Measurements from ENCODE around the gene DCP1A. TPM values are rescaled to one million over a fixed set of nuclear protein-coding genes. Genes with fewer than 3 reads are reported as not detected.

The DCP1A gene
- total RNA-seq, 1 experiment from 2014 or later = 12.7 TPM

DNA sequence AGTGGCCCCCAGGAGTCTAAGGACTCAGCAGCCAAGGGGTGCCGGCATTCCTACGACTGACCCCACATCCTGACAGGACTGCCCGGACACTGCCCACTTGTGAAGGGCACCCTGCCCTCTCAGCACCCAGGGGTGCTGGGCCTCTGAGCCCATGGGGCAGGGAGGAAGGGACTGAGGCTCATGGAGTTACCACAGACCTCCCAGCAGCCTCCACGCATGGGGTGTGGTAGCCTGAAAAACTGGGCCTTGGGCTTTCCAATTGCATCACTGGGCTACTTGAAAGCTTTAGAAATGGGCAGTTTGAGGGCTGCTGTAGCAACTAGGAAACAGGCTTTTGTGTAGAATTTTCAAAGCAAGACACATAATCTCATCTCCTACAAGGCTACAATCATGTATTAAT is 104.7 kb downstream of the DCP1A start:
- H3K9me2 ChIP-seq (replicated peaks; ENCODE audit: low read length) = no peaks in the 10 kb centered on the region
- no peaks in the 10 kb centered on the region for H3K27me3 ChIP-seq (ENCODE audit: low read length)
- H4K20me1 ChIP-seq (ENCODE audit: low read length) = peaks cover 62% of the 10 kb centered on the region
- peaks cover 75% of the 10 kb centered on the region for H3K79me2 ChIP-seq (ENCODE audit: low read length)
- H2AFZ ChIP-seq (ENCODE audit: low read length) = no peak overlapping the region
- BruUV-seq (replicated peaks) = no TSS peak
- intact Hi-C loops (cut with micrococcal nuclease) = no loop called here
- peaks cover 62% of the 10 kb centered on the region for H3K36me3 ChIP-seq (ENCODE audit: low read depth, low read length)
- peaks cover 12% of the 10 kb centered on the region for H3K4me1 ChIP-seq (ENCODE audit: insufficient read depth, low read length)
- ATAC-seq (no peak), DNase-seq (no peak)
- no peaks in the 10 kb centered on the region for H3K9me3 ChIP-seq (ENCODE audit: low read length)
- H3K4me3 ChIP-seq (ENCODE audit: low read length) = no peak overlapping the region
- no peak overlapping the region for H3K4me2 ChIP-seq (ENCODE audit: low read length)
- no peak overlapping the region for H3K9ac ChIP-seq (ENCODE audit: low read length)
- TF ChIP-seq, protein P1, sequence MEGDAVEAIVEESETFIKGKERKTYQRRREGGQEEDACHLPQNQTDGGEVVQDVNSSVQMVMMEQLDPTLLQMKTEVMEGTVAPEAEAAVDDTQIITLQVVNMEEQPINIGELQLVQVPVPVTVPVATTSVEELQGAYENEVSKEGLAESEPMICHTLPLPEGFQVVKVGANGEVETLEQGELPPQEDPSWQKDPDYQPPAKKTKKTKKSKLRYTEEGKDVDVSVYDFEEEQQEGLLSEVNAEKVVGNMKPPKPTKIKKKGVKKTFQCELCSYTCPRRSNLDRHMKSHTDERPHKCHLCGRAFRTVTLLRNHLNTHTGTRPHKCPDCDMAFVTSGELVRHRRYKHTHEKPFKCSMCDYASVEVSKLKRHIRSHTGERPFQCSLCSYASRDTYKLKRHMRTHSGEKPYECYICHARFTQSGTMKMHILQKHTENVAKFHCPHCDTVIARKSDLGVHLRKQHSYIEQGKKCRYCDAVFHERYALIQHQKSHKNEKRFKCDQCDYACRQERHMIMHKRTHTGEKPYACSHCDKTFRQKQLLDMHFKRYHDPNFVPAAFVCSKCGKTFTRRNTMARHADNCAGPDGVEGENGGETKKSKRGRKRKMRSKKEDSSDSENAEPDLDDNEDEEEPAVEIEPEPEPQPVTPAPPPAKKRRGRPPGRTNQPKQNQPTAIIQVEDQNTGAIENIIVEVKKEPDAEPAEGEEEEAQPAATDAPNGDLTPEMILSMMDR (conservative IDR thresholded peaks at IDR 0.05; ENCODE audit: low read depth, low read length) = no peak
- TF ChIP-seq EZH2 (IDR thresholded peaks at IDR 0.05; ENCODE audit: low read length, unreplicated experiment) (no peak), EZH2phosphoT487 (IDR thresholded peaks at IDR 0.05; ENCODE audit: borderline replicate concordance, low read length) (no peak)
- peaks cover 11% of the 10 kb centered on the region for H3F3A ChIP-seq (ENCODE audit: low read length, unreplicated experiment)
- CTCF ChIA-PET = no interaction called here
- POLR2A ChIA-PET (ENCODE audit: unreplicated experiment) = no interaction called here
- H3K27ac ChIP-seq (ENCODE audit: low read length) = no peak overlapping the region

DNA sequence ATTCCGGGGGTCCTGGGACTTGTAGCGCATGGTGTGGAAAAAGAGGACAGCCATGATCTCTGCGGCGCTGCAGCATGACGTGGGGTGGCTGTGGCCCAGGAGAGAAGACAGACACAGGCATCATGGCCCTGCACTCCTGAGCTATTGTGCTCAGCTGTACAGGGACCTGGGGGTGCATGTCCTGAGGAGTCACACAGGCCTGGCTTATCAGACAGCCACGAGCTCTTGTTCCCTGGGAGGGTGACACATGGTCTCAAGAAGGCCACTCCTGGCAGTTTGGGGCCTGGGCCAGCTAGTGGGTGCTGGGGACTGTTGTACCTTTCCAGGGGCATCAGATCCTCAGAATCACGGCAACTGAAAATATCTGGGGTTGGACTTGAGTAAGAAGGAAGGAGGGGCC is 105.2 kb downstream of the DCP1A start:
- POLR2A ChIA-PET (ENCODE audit: unreplicated experiment) = no interaction called here
- DNase-seq = no peak
- H3K36me3 ChIP-seq (ENCODE audit: low read depth, low read length) = peaks cover 65% of the 10 kb centered on the region
- H3K27ac ChIP-seq (ENCODE audit: low read length) = no peak overlapping the region
- CTCF ChIA-PET = no interaction called here
- no peaks in the 10 kb centered on the region for H3K27me3 ChIP-seq (ENCODE audit: low read length)
- peaks cover 11% of the 10 kb centered on the region for H3F3A ChIP-seq (ENCODE audit: low read length, unreplicated experiment)
- H3K9ac ChIP-seq (ENCODE audit: low read length) = no peak overlapping the region
- ATAC-seq = no peak
- H3K79me2 ChIP-seq (ENCODE audit: low read length) = peaks cover 71% of the 10 kb centered on the region
- H3K4me1 ChIP-seq (ENCODE audit: insufficient read depth, low read length) = peaks cover 17% of the 10 kb centered on the region
- no peak overlapping the region for H2AFZ ChIP-seq (ENCODE audit: low read length)
- peaks cover 58% of the 10 kb centered on the region for H4K20me1 ChIP-seq (ENCODE audit: low read length)
- no peaks in the 10 kb centered on the region for H3K9me3 ChIP-seq (ENCODE audit: low read length)
- H3K9me2 ChIP-seq (replicated peaks; ENCODE audit: low read length) = no peaks in the 10 kb centered on the region
- H3K4me2 ChIP-seq (ENCODE audit: low read length) = no peak overlapping the region
- intact Hi-C loops (cut with micrococcal nuclease) = no loop called here
- H3K4me3 ChIP-seq (ENCODE audit: low read length) = no peak overlapping the region
- no TSS peak for BruUV-seq (replicated peaks)
- TF ChIP-seq, protein P1 (conservative IDR thresholded peaks at IDR 0.05; ENCODE audit: low read depth, low read length) = no peak
- TF ChIP-seq EZH2 (IDR thresholded peaks at IDR 0.05; ENCODE audit: low read length, unreplicated experiment) (no peak), EZH2phosphoT487 (IDR thresholded peaks at IDR 0.05; ENCODE audit: borderline replicate concordance, low read length) (no peak)

DNA sequence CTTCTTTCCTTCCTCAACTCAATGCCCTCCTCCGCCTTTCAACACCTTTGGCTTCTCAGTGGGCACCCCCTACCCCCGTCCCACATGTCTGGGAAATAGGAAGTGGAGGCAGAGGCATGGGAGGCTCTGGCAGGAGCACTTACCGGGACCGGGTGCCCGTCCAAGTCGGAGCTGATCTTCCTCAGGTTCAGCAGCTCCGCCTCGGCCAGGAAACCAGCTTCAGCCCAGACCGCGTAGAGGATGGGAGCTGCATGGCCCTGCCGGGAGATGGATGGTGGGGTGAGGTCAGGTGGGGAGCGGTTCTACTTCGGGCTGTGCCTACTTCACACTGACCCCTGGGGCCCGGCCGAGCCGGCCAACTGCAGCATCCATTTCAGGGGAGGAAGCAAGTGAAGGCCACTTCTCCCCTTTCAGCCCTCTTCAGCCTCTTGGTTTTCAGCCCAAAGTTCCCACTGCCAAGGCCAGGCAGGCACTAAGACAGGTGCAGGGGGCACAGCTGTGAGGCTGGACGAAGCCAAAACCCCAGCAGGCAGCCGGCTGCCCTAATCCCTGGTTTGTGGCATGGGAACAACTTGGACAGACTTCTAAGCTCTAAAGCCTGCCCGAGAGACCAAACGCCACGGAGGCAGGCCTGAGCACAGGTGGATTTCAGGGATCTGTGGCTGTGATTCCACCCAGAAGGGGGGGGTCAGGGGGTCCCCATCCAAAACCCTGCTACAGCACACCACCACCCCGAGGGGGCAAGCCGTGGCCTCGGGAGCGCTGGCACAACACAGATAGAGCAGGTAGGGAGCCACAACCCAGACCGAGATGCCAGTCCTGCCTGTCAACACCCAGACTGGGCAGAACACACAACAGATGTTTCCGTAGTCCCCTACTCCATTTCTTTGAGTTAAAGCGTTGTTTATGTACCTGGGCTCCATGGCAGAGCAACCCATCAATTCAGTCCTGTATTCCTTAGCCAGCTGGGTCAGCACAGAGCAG is 106.1 kb downstream of the DCP1A start:
- Histone ChIP-seq H3K9me3 (ENCODE audit: low read length) (no peaks in the 10 kb centered on the region), H3K36me3 (ENCODE audit: low read depth, low read length) (peaks cover 73% of the 10 kb centered on the region)
- CTCF ChIA-PET = no interaction called here

More for the DNA sequence above, 106.1 kb downstream of the DCP1A start:
- Histone ChIP-seq H3K4me2 (ENCODE audit: low read length) (no peak overlapping the region), H3K9me2 (replicated peaks; ENCODE audit: low read length) (no peaks in the 10 kb centered on the region), H3K27me3 (ENCODE audit: low read length) (no peaks in the 10 kb centered on the region), H3K9ac (ENCODE audit: low read length) (no peak overlapping the region), H3K4me3 (ENCODE audit: low read length) (no peak overlapping the region), H3K4me1 (ENCODE audit: insufficient read depth, low read length) (peaks cover 26% of the 10 kb centered on the region), H3K27ac (ENCODE audit: low read length) (no peak overlapping the region), H3K79me2 (ENCODE audit: low read length) (peaks cover 71% of the 10 kb centered on the region), H3F3A (ENCODE audit: low read length, unreplicated experiment) (peaks cover 11% of the 10 kb centered on the region), H4K20me1 (ENCODE audit: low read length) (peaks cover 51% of the 10 kb centered on the region), H2AFZ (ENCODE audit: low read length) (no peak overlapping the region)
- no peak for TF ChIP-seq EZH2phosphoT487 (IDR thresholded peaks at IDR 0.05; ENCODE audit: borderline replicate concordance, low read length)
- TF ChIP-seq, protein P1 (conservative IDR thresholded peaks at IDR 0.05; ENCODE audit: low read depth, low read length) = no peak
- TF ChIP-seq EZH2 (IDR thresholded peaks at IDR 0.05; ENCODE audit: low read length, unreplicated experiment) = no peak
- BruUV-seq (replicated peaks) = no TSS peak
- intact Hi-C loops (cut with micrococcal nuclease) = no loop called here
- no peak for ATAC-seq
- POLR2A ChIA-PET (ENCODE audit: unreplicated experiment) = no interaction called here
- no peak for DNase-seq

Data from PC-3 (cell line).